Measurements from ENCODE around the gene PAEP.

- TF ChIP-seq CTCF (IDR thresholded peaks at IDR 0.05; ENCODE audit: low read depth, low read length, missing input control), result no peak
- no peak for TF ChIP-seq TAF1 (conservative IDR thresholded peaks at IDR 0.05)
- TF ChIP-seq MAX (IDR thresholded peaks at IDR 0.05), result no peak
- TF ChIP-seq EGR1 (IDR thresholded peaks at IDR 0.05; ENCODE audit: low read depth in 2 of 2), result no peak
- TF ChIP-seq YY1 (IDR thresholded peaks at IDR 0.05), result no peak
- no peak for TF ChIP-seq FOXA1 (IDR thresholded peaks at IDR 0.05)
- TF ChIP-seq GABPA (IDR thresholded peaks at IDR 0.05 in 1 of 2, conservative IDR thresholded peaks at IDR 0.05 in 1 of 2), result no peak
- no peak for TF ChIP-seq SP1 (IDR thresholded peaks at IDR 0.05)
- TF ChIP-seq ATF3 (IDR thresholded peaks at IDR 0.05), result no peak
- no peak for TF ChIP-seq REST (IDR thresholded peaks at IDR 0.05)
- no peak for TF ChIP-seq RAD21 (IDR thresholded peaks at IDR 0.05)
- TF ChIP-seq JUND (IDR thresholded peaks at IDR 0.05), result no peak
- TF ChIP-seq FOXA2 (IDR thresholded peaks at IDR 0.05), result no peak
These were observed 49.8 kb downstream of the PAEP start for GRCh38 chr9:135611142-135611874.
